ENCODE results near the gene SERINC3.

SERINC3 gene

GRCh38 chr20:44532981-44533331, 11.1 kb upstream of the SERINC3 start:
- peak; percentile 41 for DNase-seq (ENCODE audit: low spot score)

- no peak for DNase-seq (ENCODE audit: low spot score)
These were observed 10.6 kb upstream of the SERINC3 start for GRCh38 chr20:44532259-44532980.

- DNase-seq (ENCODE audit: low spot score) = no peak
These were observed 6.4 kb upstream of the SERINC3 start for GRCh38 chr20:44528309-44528708.

- no peak for DNase-seq (ENCODE audit: low spot score)
These were observed 5.9 kb upstream of the SERINC3 start for GRCh38 chr20:44527716-44528199.

- DNase-seq (ENCODE audit: low spot score) = peak; percentile 38
These were observed 4.3 kb upstream of the SERINC3 start for GRCh38 chr20:44526129-44526528.

- DNase-seq (ENCODE audit: low spot score) = no peak
These were observed 1.9 kb upstream of the SERINC3 start for GRCh38 chr20:44523746-44524145.

GRCh38 chr20:44522841-44523240, 971 bp upstream of the SERINC3 start:
- no peak for DNase-seq (ENCODE audit: low spot score)

GRCh38 chr20:44520881-44521280, 989 bp downstream of the SERINC3 start:
- no peak for DNase-seq (ENCODE audit: low spot score)

- DNase-seq (ENCODE audit: low spot score) = no peak
These were observed 3.6 kb downstream of the SERINC3 start for GRCh38 chr20:44518248-44518647.

GRCh38 chr20:44517454-44517853, 4.4 kb downstream of the SERINC3 start:
- no peak for DNase-seq (ENCODE audit: low spot score)

GRCh38 chr20:44516491-44516890, 5.4 kb downstream of the SERINC3 start:
- DNase-seq (ENCODE audit: low spot score) = no peak

GRCh38 chr20:44513871-44514270, 8.0 kb downstream of the SERINC3 start:
- DNase-seq (ENCODE audit: low spot score) = no peak

GRCh38 chr20:44509762-44510161, 12.1 kb downstream of the SERINC3 start:
- DNase-seq (ENCODE audit: low spot score) = no peak

- no peak for DNase-seq (ENCODE audit: low spot score)
These were observed 17.2 kb downstream of the SERINC3 start for GRCh38 chr20:44504402-44505307.

GRCh38 chr20:44502968-44503367, 18.9 kb downstream of the SERINC3 start:
- no peak for DNase-seq (ENCODE audit: low spot score)

GRCh38 chr20:44501448-44501847, 20.4 kb downstream of the SERINC3 start:
- DNase-seq (ENCODE audit: low spot score) = no peak

- DNase-seq (ENCODE audit: low spot score) = no peak
These were observed 21.6 kb downstream of the SERINC3 start for GRCh38 chr20:44500221-44500620.

GRCh38 chr20:44497761-44498160, 24.1 kb downstream of the SERINC3 start:
- DNase-seq (ENCODE audit: low spot score) = no peak

- no peak for DNase-seq (ENCODE audit: low spot score)
These were observed 24.9 kb downstream of the SERINC3 start for GRCh38 chr20:44496976-44497375.

GRCh38 chr20:44495802-44496481, 25.9 kb downstream of the SERINC3 start:
- DNase-seq (ENCODE audit: low spot score) = peak; percentile 65

GRCh38 chr20:44495257-44495656, 26.6 kb downstream of the SERINC3 start:
- DNase-seq (ENCODE audit: low spot score) = no peak

GRCh38 chr20:44494681-44495080, 27.2 kb downstream of the SERINC3 start:
- no peak for DNase-seq (ENCODE audit: low spot score)

GRCh38 chr20:44494266-44494665, 27.6 kb downstream of the SERINC3 start:
- no peak for DNase-seq (ENCODE audit: low spot score)
